HG02610 (cell line): ENCODE results near the gene FBXO17.

ENCODE experiments used
- ATAC-seq: cut with Tn5 transposase; IDR thresholded peaks from one replicate; pipeline ENCODE4 v1.9.1; 2021; ENCODE audit warnings: mild to moderate bottlenecking, moderate library complexity; ENCODE audit not compliant: unreplicated experiment

Gene FBXO17

GRCh38 chr19:38894968-38895367 is 80.6 kb downstream of the FBXO17 start:
- ATAC-seq, result no peak

- ATAC-seq, result no peak
These were observed 82.2 kb downstream of the FBXO17 start for GRCh38 chr19:38893341-38893771.

- ATAC-seq, result no peak
These were observed 82.7 kb downstream of the FBXO17 start for GRCh38 chr19:38892841-38893240.

- no peak for ATAC-seq
These were observed 83.8 kb downstream of the FBXO17 start for GRCh38 chr19:38891771-38892170.
